Epithelial cell of prostate (primary cell): ENCODE results near the gene KRTAP10-4.

Experiments
- DNase-seq: peaks from one replicate; pipeline ENCODE4 v3.0.0-alpha.2; 2011; ENCODE audit warnings: low read depth, low spot score
- H3K27ac ChIP-seq: fragments of 450-650 bp; 2 replicates; pipeline ENCODE4 v1.5.1; 2017; ENCODE audit warnings: mild to moderate bottlenecking

The KRTAP10-4 gene

GRCh38 chr21:44612669-44613229 is 39.2 kb downstream of the KRTAP10-4 start:
- H3K27ac ChIP-seq, result no peak overlapping the region
- no peak for DNase-seq

- DNase-seq, result no peak
- H3K27ac ChIP-seq, result no peak overlapping the region
Observed at GRCh38 chr21:44613386-44614155, 40.0 kb downstream of the KRTAP10-4 start.

- DNase-seq, result no peak
- H3K27ac ChIP-seq, result no peak overlapping the region
Observed at GRCh38 chr21:44614161-44614631, 40.7 kb downstream of the KRTAP10-4 start.

GRCh38 chr21:44614961-44615391 is 41.4 kb downstream of the KRTAP10-4 start:
- DNase-seq, result no peak
- no peak overlapping the region for H3K27ac ChIP-seq

- DNase-seq, result no peak
- no peak overlapping the region for H3K27ac ChIP-seq
Observed at GRCh38 chr21:44615466-44615865, 41.9 kb downstream of the KRTAP10-4 start.

GRCh38 chr21:44615911-44616590 is 42.5 kb downstream of the KRTAP10-4 start:
- no peak for DNase-seq
- H3K27ac ChIP-seq, result no peak overlapping the region

- H3K27ac ChIP-seq, result no peak overlapping the region
- DNase-seq, result no peak
Observed at GRCh38 chr21:44616591-44616926, 43.0 kb downstream of the KRTAP10-4 start.

GRCh38 chr21:44617071-44617501 is 43.6 kb downstream of the KRTAP10-4 start:
- H3K27ac ChIP-seq, result no peak overlapping the region
- DNase-seq, result no peak

GRCh38 chr21:44618504-44618903 is 45.0 kb downstream of the KRTAP10-4 start:
- no peak for DNase-seq
- H3K27ac ChIP-seq, result no peak overlapping the region

GRCh38 chr21:44618909-44619308 is 45.4 kb downstream of the KRTAP10-4 start:
- no peak overlapping the region for H3K27ac ChIP-seq
- DNase-seq, result no peak

GRCh38 chr21:44619886-44620285 is 46.4 kb downstream of the KRTAP10-4 start:
- no peak for DNase-seq
- no peak overlapping the region for H3K27ac ChIP-seq

GRCh38 chr21:44623575-44623974 is 50.0 kb downstream of the KRTAP10-4 start:
- no peak for DNase-seq
- no peak overlapping the region for H3K27ac ChIP-seq
